ENCODE results near the gene SNIP1. TPM values are rescaled to one million over a fixed set of nuclear protein-coding genes. Genes with fewer than 3 reads are reported as not detected.
"Not testable (repeated sequence)": the region's sequence is repeated elsewhere in the genome, so short reads cannot be mapped to it uniquely, and the experiment has no call there.

SNIP1 gene, protein sequence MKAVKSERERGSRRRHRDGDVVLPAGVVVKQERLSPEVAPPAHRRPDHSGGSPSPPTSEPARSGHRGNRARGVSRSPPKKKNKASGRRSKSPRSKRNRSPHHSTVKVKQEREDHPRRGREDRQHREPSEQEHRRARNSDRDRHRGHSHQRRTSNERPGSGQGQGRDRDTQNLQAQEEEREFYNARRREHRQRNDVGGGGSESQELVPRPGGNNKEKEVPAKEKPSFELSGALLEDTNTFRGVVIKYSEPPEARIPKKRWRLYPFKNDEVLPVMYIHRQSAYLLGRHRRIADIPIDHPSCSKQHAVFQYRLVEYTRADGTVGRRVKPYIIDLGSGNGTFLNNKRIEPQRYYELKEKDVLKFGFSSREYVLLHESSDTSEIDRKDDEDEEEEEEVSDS
- 24.2 and 28.2 TPM in 2 replicates for total RNA-seq (2014; rRNA removed; shearing (Covaris generic))

DNA sequence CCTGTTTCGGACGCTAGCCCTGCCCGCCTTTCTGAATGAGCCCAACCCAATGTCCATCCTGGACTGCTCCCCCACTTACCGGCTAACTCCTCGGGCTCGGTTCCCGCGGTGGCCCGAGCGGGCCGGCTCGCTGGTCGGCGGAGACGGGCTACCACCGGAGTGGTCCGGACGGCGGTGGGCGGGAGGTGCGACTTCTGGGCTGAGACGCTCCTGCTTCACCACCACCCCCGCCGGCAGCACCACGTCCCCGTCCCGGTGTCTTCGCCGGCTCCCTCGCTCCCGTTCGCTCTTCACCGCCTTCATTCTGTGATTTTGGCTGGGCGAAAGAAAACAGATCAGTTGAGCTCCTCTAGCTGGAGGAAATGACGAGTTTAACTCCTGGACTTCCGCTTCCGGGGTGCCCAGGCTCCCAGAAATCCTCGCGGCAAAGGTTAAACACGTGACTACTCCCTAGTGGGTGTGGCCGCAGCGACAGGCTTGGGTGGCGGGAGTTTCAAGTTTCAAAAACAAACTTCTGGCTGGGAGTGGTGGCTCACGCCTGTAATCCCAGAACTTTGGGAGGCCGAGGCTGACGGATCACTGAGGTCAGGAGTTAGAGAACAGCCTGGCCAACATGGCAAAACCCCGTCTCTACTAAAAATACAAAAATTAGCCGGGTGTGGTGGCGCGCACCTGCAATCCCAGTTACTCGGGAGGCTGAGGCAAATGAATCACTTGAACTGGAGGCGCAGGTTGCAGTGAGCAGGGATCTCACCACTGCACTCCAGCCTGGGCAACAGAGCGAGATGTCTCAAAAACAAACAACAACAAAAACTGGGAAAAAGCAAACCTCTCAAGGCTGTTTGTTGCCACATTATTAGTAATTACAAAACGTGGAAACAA, at the start of gene SNIP1:
Gene SNIP1 (minus strand): TSS at position 367 of the 882 bp plus-strand sequence. CDS start 64 bp downstream, at position 303.
- DNase-seq (ENCODE audit: low read depth): peak; percentile 91

DNA sequence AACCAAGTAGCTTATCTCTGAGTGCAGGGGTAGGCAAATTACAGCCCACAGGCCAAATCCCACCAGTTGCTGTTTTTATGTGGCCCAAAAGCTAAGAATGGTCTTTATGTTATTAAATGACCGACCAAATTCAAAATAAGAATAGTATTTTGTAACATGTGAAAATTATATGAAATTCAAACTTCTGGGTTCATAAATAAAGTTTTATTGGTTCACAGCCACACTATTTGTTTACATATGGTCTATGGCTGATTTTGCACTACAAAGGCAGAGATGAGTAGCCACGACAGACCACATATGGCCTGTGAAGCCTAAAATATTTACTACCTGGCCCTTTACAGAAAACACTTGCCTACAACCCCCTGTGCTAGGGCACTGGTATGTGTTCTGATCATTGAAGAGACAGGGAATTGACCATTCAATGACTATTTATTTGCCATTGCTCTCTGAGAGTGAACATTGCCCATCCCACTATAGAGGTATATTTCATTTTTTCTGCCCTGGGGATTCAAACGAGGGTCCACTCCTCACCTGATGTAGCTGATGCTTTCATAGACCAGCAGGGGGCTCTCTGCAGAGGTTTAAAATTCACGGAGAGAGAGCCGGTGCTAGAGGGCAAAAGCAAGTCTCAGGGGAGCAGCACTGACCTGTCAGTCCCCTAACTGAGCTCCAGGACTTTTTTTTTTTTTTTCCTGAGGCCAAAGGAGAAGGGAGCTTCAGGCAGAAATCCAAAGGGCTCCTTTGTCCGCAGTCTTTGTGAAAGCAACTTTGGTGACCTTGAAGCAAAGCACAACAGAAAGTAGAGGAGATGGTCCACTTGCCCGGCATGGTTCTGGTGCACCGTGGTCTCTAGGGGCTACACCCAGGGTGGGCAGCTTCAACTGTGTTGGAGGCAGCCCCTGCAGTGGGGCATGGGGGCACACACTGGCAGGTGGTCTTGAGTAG, 48.9 kb upstream of the SNIP1 start:
- DNase-seq (ENCODE audit: low read depth): no peak

DNA sequence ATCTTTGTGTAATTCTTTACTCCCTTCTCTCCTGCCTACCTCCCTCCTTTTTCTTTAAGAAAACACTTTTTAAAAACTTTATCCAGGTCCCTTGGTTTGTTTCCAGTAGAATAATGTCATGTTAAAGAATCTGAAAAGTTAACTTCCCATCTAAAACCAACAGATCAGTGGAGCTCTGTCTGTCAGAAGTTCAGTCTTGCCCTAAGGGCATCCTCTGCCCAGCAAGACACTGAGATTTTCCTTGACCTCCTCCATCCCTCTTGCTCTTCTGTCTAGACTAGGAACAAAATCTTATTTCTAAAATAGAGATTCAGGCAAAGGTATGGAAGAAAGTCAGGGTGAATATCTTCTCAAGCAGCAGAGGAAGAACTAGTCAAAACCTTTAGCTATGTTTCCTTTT, 47.3 kb upstream of the SNIP1 start:
- DNase-seq (ENCODE audit: low read depth): no peak

DNA sequence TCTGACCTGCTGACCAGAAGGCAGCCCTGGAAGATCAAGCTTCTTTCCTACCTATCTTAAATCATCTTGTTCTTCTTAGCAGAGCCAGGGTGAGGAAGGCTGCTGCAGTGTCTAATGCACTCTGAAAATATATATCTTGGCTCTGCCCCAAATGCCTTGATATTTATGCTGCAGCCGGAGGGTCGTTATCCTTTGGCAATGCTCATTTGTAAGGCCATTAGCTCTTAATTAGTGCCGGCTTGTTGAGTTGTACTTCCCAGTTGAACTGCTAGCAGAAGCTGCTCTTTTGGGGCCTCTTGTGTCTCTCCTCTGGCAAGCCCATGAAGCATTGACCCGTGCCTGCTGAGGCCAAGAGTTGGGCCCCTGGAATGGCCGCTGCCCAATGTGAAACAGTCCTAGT, 45.8 kb upstream of the SNIP1 start:
- no peak for DNase-seq (ENCODE audit: low read depth)

DNA sequence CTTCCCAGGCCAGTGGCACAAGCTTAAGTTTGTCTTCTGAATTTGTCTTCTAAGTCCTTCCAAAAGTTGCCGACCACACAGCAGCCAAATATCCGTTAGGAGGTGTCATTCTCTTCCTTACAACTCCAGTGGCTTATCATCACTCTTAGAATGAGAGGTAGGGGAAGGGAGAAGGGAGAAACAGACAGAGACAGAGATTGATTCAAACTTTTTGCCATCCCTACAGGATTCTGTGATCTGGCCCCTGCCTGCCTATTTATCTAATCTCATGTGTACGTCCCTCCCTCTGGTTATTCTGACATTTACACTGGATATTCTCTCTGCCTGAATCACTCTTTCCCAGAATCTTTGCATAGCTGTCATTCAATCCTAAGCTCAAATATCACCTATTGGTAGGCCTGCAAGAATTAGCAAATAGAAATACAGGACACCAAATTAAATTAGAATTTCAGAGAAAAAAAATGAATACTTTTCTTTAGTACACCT, 42.1 kb upstream of the SNIP1 start:
- no peak for DNase-seq (ENCODE audit: low read depth)

DNA sequence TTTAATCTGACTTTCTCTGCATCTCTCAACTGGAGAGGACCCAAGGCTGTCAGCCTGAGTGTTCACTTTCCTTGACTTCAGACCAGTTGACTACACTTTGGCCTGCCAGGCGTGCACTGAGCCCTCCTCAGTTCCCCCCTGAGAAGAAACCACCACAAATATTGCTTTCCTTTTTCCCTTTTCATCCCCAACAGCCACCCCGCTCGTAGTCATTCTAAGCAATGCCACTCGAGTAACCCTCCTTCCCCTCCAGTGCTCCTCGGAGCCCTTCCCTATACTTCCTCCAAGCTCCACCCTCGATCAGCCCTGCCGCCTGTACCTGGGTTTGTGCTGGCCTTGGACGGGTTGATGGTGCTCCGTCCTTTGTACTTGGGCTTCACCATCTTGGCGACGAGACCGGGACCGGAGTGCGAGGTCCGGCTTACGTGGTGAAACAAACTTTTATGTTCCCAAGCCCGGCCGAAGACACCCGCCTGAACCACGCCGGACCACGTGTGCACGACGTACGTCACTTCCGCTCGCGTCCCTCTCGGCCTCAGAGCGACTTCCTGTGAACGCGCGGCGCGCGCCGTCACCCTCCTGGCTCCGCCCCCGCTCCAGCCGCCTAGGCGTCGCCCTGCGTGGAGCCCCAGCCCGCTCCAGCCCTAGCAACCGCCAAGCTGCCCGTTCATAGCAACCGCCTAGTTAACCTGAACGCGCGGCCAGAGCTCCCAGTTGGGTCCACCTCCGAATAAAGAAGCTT, 41.5 kb upstream of the SNIP1 start, which contains the start of gene GNL2:
Gene GNL2 (minus strand): TSS at position 498 of the 742 bp plus-strand sequence. CDS start 115 bp downstream, at position 383.
- peak; percentile 99 for DNase-seq (ENCODE audit: low read depth)

DNA sequence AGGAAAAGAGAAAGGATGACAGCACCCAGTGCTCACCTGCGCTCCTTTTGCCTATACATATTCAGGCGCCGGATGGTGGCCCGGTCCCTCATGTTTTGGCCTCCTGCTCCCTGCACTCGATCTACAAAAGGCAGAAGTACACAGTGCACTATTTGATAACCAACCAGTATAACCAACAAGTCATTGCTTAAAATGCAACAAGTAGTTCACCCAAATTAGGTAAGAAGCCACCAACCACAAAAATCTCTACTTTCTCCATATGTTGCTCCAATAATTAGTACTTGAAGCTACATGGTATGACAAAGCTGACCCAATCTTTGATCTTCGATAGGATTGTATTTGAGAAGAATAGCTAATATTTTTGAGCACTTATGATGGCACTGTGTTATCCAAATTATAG, 39.6 kb upstream of the SNIP1 start:
- DNase-seq (ENCODE audit: low read depth): no peak

DNA sequence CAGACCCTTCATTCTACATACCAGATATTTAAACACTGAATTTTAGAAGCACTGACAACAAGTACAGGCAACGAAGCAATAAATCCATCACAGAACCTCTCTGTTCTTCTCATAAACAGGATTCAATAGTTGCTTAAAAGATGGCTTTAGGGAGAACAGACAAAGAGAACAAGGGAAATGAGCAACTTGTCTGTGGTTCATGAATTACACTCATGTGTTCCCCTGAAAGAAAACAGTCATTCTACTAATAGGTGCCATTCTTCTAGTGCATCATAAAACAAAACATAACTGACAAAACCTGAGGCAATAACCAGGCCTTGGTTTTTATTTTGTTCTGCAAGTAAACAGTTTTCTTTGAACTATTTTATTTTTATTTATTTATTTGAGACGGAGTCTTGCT, 34.8 kb upstream of the SNIP1 start:
- no peak for DNase-seq (ENCODE audit: low read depth)

DNA sequence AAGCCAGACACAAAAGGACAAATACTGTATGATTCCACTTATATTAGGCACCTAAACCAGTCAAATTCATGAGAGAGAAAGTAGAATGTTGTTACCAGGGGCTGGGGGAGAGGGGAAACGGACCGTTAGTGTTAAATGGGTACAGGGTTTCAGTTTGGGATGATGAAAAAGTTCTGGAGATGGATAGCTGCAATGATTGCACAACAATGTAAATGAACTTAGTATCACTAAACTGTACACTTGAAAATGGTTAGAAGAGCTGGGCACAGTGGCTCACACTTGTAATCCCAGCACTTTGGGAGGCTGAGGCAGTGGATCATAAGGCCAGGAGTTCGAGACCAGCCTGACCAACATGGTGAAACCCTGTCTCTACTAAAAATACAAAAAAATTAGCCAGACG, 30.5 kb upstream of the SNIP1 start:
- not testable (repeated sequence) for DNase-seq (ENCODE audit: low read depth)

DNA sequence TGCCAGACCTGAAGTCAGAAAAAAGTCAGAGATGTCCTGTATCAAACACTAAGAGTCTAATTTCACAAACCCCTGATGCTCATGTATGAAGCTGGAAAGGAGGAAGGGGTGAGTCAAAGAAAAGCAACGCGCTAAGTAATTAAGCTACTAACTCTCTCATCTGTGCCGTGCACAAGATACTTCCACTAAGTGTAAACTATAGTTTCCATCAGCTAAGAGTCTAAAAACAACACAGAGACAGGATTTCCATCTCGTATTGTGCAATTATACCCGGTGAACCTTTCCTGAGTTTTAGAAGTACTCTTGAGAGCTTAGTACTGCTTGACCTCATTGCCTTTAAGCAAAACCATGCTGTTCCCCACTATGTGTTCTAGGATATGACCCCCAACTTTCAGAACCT, 21.6 kb upstream of the SNIP1 start:
- DNase-seq (ENCODE audit: low read depth): peak; percentile 37

DNA sequence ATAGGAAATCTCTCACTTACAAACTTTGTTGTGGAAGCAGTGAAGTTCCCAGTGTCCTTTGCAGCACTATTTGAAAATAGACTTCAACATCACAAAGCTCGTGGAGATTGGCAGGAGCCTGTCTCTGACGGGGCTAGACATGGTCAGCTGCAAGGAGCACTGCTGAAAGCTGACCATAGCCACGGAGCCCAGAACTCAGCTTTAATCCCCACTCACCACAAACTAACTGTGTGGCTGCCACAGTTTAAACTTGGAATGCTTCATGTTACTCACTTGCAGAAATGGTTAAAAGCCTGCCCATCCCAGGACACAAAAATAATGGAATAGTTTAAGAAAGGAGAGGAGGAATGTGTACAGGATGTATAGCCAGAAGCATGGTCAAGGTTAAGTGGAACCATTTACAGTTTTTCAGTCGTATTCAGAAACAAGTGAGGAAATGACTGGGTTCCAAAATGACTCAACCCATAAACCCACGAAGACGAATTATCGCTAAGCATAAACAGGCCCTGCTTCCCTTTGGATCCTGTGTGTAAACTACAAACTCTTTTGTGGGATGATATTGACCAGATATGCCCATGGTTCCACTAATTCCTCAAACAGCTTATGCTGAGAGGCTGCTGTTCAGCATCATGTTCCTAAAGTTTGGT, 20.9 kb upstream of the SNIP1 start:
- DNase-seq (ENCODE audit: low read depth): peak; percentile 62

DNA sequence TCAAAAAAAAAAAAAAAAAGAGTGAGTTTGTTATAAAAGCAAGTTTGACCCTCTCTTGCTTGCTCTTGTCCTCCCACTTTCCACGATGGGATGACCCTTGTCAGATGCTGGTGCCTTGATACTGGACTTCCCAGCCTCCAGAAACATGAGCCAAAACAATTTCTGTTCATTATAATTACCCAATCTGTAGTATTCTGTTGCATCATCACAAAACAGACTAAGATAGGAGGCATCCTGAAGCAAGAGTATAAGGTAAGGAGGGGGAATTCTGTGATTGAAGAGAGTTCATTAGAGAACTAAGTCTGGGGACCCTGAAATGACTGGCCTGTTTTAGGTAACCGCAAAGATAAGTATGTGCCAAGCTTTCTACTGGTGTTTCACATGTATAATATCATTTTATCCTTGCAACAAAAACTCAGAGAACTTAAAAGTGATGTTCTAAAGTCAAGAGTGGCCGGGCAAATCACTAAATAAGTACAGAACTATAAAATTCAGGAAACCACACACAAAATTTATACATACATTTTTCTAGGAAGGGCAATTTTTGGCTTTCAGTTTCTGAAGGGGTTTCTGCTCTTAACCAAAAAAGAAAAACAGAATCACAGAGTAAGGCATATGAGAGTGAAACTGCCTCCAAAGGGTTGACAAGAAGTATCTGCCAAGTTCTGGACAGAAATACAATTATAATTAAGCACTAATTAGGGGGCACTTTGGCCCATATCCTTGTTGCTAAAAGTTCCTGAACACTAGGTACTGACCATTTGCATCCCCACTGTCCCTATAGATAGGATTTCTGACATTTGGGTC, 16.6 kb upstream of the SNIP1 start:
- DNase-seq (ENCODE audit: low read depth): no peak

DNA sequence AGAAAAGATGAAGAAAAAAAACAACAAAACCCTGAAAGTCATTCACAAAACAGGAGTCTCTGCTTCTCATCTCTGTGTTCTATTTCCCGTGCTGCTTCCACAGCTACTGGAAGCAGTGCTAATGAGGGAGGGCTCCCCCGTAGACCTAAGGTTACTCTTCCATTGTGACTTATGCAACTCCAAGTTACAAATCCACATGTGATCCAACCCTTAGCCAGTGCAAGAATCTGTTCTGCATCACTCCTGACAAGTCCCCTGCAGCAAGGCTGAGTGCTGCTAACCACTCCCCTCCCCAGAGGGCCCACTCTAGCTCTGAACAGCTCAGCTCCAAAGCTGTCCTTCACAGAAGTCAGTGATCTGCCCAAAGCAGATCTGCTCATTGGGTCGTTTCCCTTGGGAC, 12.9 kb upstream of the SNIP1 start:
- DNase-seq (ENCODE audit: low read depth): no peak

DNA sequence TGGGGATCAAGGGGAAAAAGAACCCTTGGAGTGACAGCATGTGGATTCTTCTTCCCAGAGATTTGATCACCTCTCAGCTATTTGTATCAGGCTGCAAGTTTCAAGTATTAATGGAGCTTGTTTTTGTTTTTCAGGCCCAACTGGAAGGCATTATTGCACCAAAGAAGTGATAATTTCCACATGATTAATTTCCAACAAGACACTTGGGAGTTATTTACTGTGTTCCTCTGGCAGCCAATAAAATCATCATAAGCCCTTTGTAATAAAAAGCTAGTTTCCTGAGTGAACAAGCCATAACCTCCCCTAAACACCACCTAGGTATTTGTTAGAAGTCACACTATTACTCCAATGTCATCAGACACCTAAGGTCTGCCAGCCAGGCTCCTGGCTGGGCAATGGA, 10.8 kb upstream of the SNIP1 start:
- DNase-seq (ENCODE audit: low read depth): no peak

DNA sequence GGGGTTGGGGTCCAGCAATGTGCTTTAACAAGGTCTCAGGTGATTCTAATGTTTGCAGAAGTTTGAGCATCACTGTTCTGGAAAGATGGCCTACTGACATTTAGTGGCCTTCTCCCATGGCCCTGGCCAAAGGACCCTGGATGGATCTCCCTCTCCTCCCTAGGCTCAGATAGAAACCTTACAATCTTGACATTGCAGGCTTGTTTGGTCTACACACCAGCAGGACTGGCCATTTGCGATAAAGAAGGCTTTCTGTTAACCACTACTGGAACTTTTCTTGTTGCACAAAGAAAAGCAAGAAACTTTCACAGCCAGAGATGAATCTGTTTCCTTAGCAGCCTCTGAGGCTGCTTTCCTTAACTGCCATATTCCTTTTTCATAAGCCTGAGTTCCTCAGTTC, 8.9 kb upstream of the SNIP1 start:
- no peak for DNase-seq (ENCODE audit: low read depth)

DNA sequence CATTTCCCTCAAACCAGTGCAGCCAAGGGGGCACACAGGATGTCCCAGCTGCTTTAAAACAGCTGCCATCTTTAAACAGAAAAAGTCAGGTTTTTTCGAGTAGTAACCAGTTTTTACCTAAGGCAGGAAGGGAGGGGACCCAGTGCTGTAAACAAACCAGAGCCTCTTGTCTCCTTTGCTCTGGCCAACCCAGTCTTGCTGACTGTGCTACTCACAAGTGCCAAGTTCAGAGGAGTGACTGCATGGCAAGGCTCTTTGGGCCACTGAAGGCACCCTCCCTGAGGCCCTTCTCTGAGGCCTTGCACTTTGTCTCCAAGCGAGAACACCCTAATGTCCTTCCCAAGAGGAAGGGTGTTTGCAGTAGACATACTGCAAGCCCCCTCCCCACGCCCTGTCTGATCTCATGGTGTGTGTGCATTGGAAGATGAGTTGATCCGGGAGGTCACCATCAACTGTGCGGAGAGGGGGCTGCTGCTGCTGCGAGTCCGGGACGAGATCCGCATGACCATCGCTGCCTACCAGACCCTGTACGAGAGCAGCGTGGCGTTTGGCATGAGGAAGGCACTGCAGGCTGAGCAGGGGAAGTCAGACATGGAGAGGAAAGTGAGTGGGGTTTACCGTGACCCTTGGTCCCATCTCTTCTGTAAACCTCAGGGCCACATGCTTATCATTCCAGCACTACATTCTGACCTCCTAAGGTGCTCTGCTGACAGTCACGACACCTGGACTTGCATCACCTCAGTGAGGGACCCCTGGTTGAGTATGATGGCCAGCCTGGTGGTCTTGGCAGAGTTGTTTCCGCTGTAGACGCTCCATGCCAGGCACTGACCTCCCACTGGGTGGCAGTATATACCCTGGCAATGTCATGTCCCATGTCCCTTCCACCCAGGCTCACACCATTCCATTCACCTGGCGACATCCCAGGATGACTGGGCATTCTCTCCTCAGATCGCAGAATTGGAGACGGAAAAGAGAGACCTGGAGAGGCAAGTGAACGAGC, 7.3 kb upstream of the SNIP1 start:
- peak; percentile 52 for DNase-seq (ENCODE audit: low read depth)

DNA sequence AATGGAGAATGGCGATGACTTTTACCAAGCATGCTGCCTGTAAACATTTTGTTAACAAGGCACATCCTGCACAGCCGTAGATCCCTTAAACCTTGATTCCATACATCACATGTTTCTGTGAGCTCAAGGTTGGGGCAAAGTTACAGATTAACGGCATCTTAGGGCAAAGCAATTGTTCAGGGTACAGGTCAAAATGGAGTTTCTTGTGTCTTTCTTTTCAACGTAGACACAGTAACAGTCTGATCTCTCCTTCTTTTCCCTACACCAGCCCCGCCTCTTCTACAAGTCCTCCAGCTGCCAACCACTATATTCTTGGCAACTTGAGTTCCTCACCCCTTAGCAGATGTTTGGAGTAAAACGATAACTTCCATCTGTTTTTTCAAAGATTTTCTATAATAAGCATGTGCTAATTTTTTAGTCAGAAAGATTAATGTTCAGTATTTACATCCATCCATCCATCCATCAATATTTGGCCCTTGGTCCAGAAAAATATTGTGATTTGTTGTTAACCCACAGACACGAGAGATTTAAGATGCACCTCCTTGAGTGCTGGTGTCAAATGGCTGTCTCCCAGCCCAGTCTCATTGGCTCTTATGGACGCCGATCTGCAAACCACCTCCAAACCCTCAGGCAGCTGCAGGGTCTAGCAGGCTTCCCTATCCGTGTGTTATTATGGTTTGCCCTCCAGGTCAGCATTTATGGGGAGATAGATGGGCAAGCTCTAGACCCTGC, 6.5 kb upstream of the SNIP1 start:
- no peak for DNase-seq (ENCODE audit: low read depth)

All from Daoy (cell line).